Measurements from ENCODE around the gene SFXN4. TPM values are rescaled to one million over a fixed set of nuclear protein-coding genes. Genes with fewer than 3 reads are reported as not detected.

SFXN4 gene
- total RNA-seq, 1 donor from 2014 or later: 21.9 TPM

DNA sequence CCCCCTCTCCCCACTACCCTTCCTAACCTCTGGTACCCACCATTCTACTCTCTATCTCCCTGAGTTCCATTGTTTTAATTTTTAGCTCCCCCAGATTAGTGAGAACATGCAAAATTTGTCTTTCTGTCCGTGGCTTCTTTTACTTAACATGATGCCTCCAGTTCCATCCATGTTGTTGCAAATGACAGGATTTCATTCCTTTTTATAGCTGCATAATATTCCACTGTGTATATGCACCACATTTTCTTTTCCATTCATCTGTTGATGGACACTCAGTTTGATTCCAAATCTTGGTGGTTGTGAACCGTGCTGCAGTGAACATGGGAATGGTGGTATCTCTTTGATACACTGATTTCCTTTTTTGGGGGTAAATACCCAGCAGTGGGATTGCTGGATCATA lies 39.6 kb downstream of the SFXN4 start:
- TF ChIP-seq, protein P1, sequence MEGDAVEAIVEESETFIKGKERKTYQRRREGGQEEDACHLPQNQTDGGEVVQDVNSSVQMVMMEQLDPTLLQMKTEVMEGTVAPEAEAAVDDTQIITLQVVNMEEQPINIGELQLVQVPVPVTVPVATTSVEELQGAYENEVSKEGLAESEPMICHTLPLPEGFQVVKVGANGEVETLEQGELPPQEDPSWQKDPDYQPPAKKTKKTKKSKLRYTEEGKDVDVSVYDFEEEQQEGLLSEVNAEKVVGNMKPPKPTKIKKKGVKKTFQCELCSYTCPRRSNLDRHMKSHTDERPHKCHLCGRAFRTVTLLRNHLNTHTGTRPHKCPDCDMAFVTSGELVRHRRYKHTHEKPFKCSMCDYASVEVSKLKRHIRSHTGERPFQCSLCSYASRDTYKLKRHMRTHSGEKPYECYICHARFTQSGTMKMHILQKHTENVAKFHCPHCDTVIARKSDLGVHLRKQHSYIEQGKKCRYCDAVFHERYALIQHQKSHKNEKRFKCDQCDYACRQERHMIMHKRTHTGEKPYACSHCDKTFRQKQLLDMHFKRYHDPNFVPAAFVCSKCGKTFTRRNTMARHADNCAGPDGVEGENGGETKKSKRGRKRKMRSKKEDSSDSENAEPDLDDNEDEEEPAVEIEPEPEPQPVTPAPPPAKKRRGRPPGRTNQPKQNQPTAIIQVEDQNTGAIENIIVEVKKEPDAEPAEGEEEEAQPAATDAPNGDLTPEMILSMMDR (IDR thresholded peaks at IDR 0.05; ENCODE audit: insufficient read depth, low read length, poor library complexity, severe bottlenecking): no peak
- H3K36me3 ChIP-seq (ENCODE audit: control insufficient read depth, insufficient read depth, low read length): peaks cover 2% of the 10 kb centered on the region

DNA sequence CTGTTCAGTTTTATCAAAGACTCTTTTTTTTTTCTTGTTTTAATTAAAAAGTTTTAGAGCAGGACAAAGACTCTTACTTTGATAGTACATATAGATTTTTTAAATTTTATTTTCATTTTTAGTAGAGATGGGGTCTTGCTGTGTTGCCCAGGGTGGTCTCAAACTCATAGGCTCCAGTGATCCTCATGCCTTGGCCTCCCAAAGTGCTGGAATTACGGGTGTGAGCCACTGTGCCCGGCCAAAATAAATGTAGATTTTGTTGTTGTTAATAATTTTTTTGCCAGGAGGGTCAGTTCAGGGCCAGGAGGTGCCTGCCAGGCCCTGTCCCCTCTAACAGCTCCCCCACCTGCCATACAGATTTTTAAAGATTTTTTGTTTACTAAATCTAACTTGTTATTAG lies 44.6 kb downstream of the SFXN4 start:
- DNase-seq (ENCODE audit: low read depth): no peak
- no peaks in the 10 kb centered on the region for H3K36me3 ChIP-seq (ENCODE audit: control insufficient read depth, insufficient read depth, low read length)
- H3K27me3 ChIP-seq (ENCODE audit: control insufficient read depth, insufficient read depth, low read length): no peaks in the 10 kb centered on the region
- TF ChIP-seq, protein P1 (IDR thresholded peaks at IDR 0.05; ENCODE audit: insufficient read depth, low read length, poor library complexity, severe bottlenecking): no peak
- no peak overlapping the region for H3K4me3 ChIP-seq (ENCODE audit: low read depth, low read length)

More for the DNA sequence above, 39.6 kb downstream of the SFXN4 start:
- no peak for DNase-seq (ENCODE audit: low read depth)
- Histone ChIP-seq H3K4me3 (ENCODE audit: low read depth, low read length) (no peak overlapping the region), H3K27me3 (ENCODE audit: control insufficient read depth, insufficient read depth, low read length) (no peaks in the 10 kb centered on the region)

- DNase-seq (ENCODE audit: low read depth): no peak
- H3K27me3 ChIP-seq (ENCODE audit: control insufficient read depth, insufficient read depth, low read length): no peaks in the 10 kb centered on the region
- H3K4me3 ChIP-seq (ENCODE audit: low read depth, low read length): no peak overlapping the region
- TF ChIP-seq, protein P1 (IDR thresholded peaks at IDR 0.05; ENCODE audit: insufficient read depth, low read length, poor library complexity, severe bottlenecking): no peak
- no peaks in the 10 kb centered on the region for H3K36me3 ChIP-seq (ENCODE audit: control insufficient read depth, insufficient read depth, low read length)
Observed at GRCh38 chr10:119120413-119120867, 45.1 kb downstream of the SFXN4 start.

- DNase-seq (ENCODE audit: low read depth): no peak
- Histone ChIP-seq H3K36me3 (ENCODE audit: control insufficient read depth, insufficient read depth, low read length) (no peaks in the 10 kb centered on the region), H3K27me3 (ENCODE audit: control insufficient read depth, insufficient read depth, low read length) (no peaks in the 10 kb centered on the region), H3K4me3 (ENCODE audit: low read depth, low read length) (no peak overlapping the region)
- TF ChIP-seq, protein P1 (IDR thresholded peaks at IDR 0.05; ENCODE audit: insufficient read depth, low read length, poor library complexity, severe bottlenecking): no peak
Observed at GRCh38 chr10:119119400-119119799, 46.1 kb downstream of the SFXN4 start.

- no peak for DNase-seq (ENCODE audit: low read depth)
- Histone ChIP-seq H3K27me3 (ENCODE audit: control insufficient read depth, insufficient read depth, low read length) (no peaks in the 10 kb centered on the region), H3K4me3 (ENCODE audit: low read depth, low read length) (no peak overlapping the region), H3K36me3 (ENCODE audit: control insufficient read depth, insufficient read depth, low read length) (peaks cover 3% of the 10 kb centered on the region)
- TF ChIP-seq, protein P1 (IDR thresholded peaks at IDR 0.05; ENCODE audit: insufficient read depth, low read length, poor library complexity, severe bottlenecking): no peak
Observed at GRCh38 chr10:119118231-119118630, 47.3 kb downstream of the SFXN4 start.

DNA sequence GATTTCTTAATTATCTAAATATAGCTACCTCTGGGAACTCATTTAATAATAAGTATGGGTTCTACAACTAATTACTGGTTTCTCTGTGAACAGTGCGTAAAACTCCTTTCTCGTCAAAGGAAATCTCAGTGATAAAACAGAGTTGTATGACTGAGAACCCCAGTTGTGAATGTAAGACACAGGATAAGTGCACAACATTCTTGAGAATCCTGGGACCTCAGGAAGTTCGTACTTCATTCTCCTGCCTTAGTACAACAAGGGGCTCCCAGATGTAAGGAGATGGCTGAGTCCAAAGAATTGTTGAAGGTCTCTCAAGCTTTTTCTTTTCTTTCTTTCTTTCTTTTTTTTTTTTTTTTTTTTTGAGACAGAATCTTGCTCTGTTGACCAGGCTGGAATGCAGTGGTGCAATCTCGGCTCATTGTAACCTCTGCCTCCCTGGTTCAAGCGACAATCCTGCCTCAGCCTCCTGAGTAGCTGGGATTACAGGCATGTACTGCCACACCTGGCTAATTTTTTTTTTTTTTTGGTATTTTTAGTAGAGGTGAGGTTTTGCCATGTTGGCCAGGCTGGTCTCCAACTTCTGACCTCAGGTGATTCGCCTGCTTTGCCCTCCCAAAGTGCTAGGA lies 49.1 kb downstream of the SFXN4 start:
- H3K4me3 ChIP-seq (ENCODE audit: low read depth, low read length): no peak overlapping the region
- no peaks in the 10 kb centered on the region for H3K27me3 ChIP-seq (ENCODE audit: control insufficient read depth, insufficient read depth, low read length)
- TF ChIP-seq, protein P1 (IDR thresholded peaks at IDR 0.05; ENCODE audit: insufficient read depth, low read length, poor library complexity, severe bottlenecking): no peak
- H3K36me3 ChIP-seq (ENCODE audit: control insufficient read depth, insufficient read depth, low read length): peaks cover 3% of the 10 kb centered on the region
- DNase-seq (ENCODE audit: low read depth): no peak
